CD14-positive monocyte (primary cell): ENCODE data around the gene CD79B. TPM values are rescaled to one million over a fixed set of nuclear protein-coding genes. Genes with fewer than 3 reads are reported as not detected.

Experiments used
- DNase-seq, 3 donors: peaks; one replicate each; pipeline ENCODE4 v3.0.0-alpha.2; 2011 to 2022
- H2AFZ ChIP-seq: 2 replicates; pipeline ENCODE4 v1.6.0; 2012; ENCODE audit warnings: mild to moderate bottlenecking, low read depth, low read length, inconsistent platforms; ENCODE audit not compliant: insufficient read depth, poor library complexity, severe bottlenecking
- H3K27ac ChIP-seq, 2 donors: 1 replicate in 1 of 2; 2 replicates in 1 of 2; pipeline ENCODE4 v1.5.1; 2012 to 2013; ENCODE audit warnings: low read length in 2 of 2, control low read depth in 1 of 2, inconsistent platforms in 1 of 2, low read depth in 1 of 2, mild to moderate bottlenecking in 1 of 2
- H3K27me3 ChIP-seq, 2 donors: one replicate each; pipeline versions ENCODE4 v1.6.0 to v1.6.1; 2011 to 2013; ENCODE audit warnings: low read length in 2 of 2; ENCODE audit not compliant: control insufficient read depth in 2 of 2, insufficient read depth in 2 of 2
- H3K36me3 ChIP-seq, 2 donors: replicated peaks in 1 of 2; 1 replicate in 1 of 2; 2 replicates in 1 of 2; pipeline versions ENCODE4 v1.5.1 to v1.6.1; 2012 to 2013; ENCODE audit warnings: low read length in 2 of 2, control low read depth in 1 of 2, inconsistent platforms in 1 of 2, mild to moderate bottlenecking in 1 of 2; ENCODE audit not compliant: insufficient read depth in 2 of 2, control insufficient read depth in 1 of 2
- H3K4me1 ChIP-seq, 2 donors: 1 replicate in 1 of 2; 2 replicates in 1 of 2; pipeline versions ENCODE4 v1.5.1 to v1.6.1; 2012 to 2013; ENCODE audit warnings: low read length in 2 of 2, control low read depth in 1 of 2, inconsistent platforms in 1 of 2, mild to moderate bottlenecking in 1 of 2, moderate library complexity in 1 of 2; ENCODE audit not compliant: insufficient read depth in 2 of 2, control insufficient read depth in 1 of 2
- H3K4me2 ChIP-seq: replicated peaks from 2 replicates; pipeline ENCODE3; 2012; ENCODE audit warnings: low read length, moderate library complexity, mild to moderate bottlenecking; ENCODE audit not compliant: poor library complexity, severe bottlenecking; ENCODE audit errors: extremely low read depth
- H3K4me3 ChIP-seq, 3 experiments: fragments of 200-600 bp in 1 of 3; sonication (generic) in 1 of 3; replicated peaks in 1 of 3; 1 replicate in 2 of 3; 2 replicates in 1 of 3; pipeline ENCODE4 v1.5.1; 2011 to 2013; ENCODE audit warnings: low read length in 3 of 3, mild to moderate bottlenecking in 3 of 3, control low read depth in 2 of 3, low read depth in 2 of 3, inconsistent platforms in 1 of 3, moderate library complexity in 1 of 3
- H3K79me2 ChIP-seq: 2 replicates; pipeline ENCODE4 v1.6.0; 2012; ENCODE audit warnings: mild to moderate bottlenecking, control low read depth, inconsistent platforms, low read length, moderate library complexity; ENCODE audit not compliant: insufficient read depth
- H3K9ac ChIP-seq: 2 replicates; pipeline ENCODE4 v1.6.0; 2017; ENCODE audit warnings: low read length, mild to moderate bottlenecking; ENCODE audit not compliant: insufficient read depth, poor library complexity, severe bottlenecking
- H3K9me3 ChIP-seq, 2 donors: replicated peaks in 1 of 2; 1 replicate in 1 of 2; 2 replicates in 1 of 2; pipeline versions ENCODE4 v1.5.1 to v1.6.1; 2012 to 2013; ENCODE audit warnings: low read length in 2 of 2, control low read depth in 1 of 2; ENCODE audit not compliant: control insufficient read depth in 1 of 2, insufficient read depth in 1 of 2
- H4K20me1 ChIP-seq: 2 replicates; pipeline ENCODE4 v1.6.0; 2012; ENCODE audit warnings: mild to moderate bottlenecking, low read length, control low read depth, moderate library complexity; ENCODE audit not compliant: insufficient read depth
- H3K27ac Mint-ChIP-seq, 7 donors: one replicate each; pipeline ENCODE4 v1.8.0; 2020; ENCODE audit warnings: mild to moderate bottlenecking in 7 of 7, mixed read lengths in 7 of 7, moderate library complexity in 6 of 7, inconsistent platforms in 2 of 7
- H3K27me3 Mint-ChIP-seq, 3 donors: one replicate each; pipeline ENCODE4 v1.8.0; 2021 to 2022; ENCODE audit warnings: low read depth in 3 of 3, mild to moderate bottlenecking in 3 of 3, mixed read lengths in 3 of 3, moderate library complexity in 3 of 3, inconsistent platforms in 1 of 3
- H3K36me3 Mint-ChIP-seq, 2 donors: one replicate each; pipeline ENCODE4 v1.8.0; 2020; ENCODE audit warnings: mixed read lengths in 2 of 2, inconsistent platforms in 1 of 2, mild to moderate bottlenecking in 1 of 2
- H3K4me1 Mint-ChIP-seq: one replicate; pipeline ENCODE4 v1.8.0; 2020; ENCODE audit warnings: mild to moderate bottlenecking, mixed read lengths
- H3K4me3 Mint-ChIP-seq, 2 donors: one replicate each; pipeline ENCODE4 v1.8.0; 2020; ENCODE audit warnings: mild to moderate bottlenecking in 2 of 2, mixed read lengths in 2 of 2, moderate library complexity in 1 of 2
- H3K9me3 Mint-ChIP-seq, 7 donors: one replicate each; pipeline ENCODE4 v1.8.0; 2020 to 2022; ENCODE audit warnings: mixed read lengths in 7 of 7, mild to moderate bottlenecking in 6 of 7, moderate library complexity in 6 of 7, inconsistent platforms in 2 of 7
- WGBS: methylation state at CpG from one replicate; pipeline ENCODE4 v1.1.5; 2013; ENCODE audit warnings: missing lambda C conversion rate; ENCODE audit not compliant: insufficient coverage; 5-methylcytosine and 5-hydroxymethylcytosine counted together
- intact Hi-C, 2 donors: fragments of 100-400 bp; cut with micrococcal nuclease; formaldehyde crosslinking; loops; one replicate each; pipeline versions ENCODE4 v1.15.0 to v1.15.1; 2023
- polyA plus RNA-seq, 3 donors: library from polyadenylated mRNA; depleted of rRNA in 1 of 3; unstranded in 2 of 3; stranded (reverse) in 1 of 3; fragments of 300-500 nt in 2 of 3; fragments of >200 nt in 1 of 3; fragmentation: Illumina TruSeq in 2 of 3; gene quantifications; 1 replicate in 2 of 3; 2 replicates in 1 of 3; pipeline ENCODE4 v1.2.3, GENCODE V29; 2012 to 2021
- TF ChIP-seq, protein P1 (sequence below): fragments of 200-600 bp; IDR thresholded peaks from one replicate; pipeline ENCODE4 v1.8.0; 2022; ENCODE audit warnings: antibody characterized with exemption, mild to moderate bottlenecking

CD79B gene
- polyA plus RNA-seq, 3 donors: 19.6 to 21.8 (median 20.9) TPM

DNA sequence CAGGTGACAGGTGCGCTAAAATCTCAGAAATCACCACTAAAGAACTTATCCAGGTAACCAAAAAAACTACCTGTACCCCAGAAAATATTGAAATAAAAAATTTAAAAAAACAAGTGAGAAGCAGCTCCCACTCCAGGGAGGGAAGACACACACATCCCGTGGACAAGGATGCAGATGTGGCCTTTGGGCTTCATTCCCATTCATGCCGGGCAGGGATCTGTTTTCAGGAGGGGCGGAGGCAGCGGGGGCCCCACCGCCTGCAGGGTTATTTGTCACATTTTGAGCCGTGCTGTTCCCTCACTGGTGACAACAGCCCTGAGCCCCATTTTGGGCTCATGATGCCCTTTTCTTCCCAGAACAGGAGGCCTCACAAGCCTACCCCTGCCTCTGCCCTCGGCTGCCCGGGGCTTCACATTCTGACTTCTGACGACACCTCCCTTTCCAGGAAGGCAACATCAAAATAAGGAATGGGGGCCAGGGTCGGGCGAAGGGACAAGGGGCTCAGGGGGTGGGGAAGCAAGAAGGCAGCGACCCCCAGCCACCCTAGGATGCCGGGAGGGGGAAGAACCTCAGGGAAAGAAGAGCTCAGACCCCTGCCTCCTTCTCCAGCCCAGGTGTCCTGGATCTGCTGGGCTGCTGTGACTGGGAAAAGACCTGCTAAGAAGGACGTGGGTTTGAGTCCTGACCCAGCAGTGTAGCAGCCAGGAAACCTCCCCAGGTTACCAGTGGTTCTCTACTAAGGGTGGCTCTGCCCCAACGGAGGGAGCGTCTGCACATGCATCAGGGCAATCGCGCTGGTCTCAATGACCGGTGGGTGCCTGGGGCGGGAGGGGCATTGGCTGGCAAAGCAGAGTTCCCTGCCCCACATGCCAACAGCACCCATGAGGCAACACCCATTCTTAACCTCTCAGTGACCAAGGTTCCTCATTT, 2.3 kb upstream of the CD79B start:
- Histone ChIP-seq H2AFZ (peak overlapping the region; percentile 0), H3K9me3 (no peaks in the 10 kb centered on the region), H3K4me1 (peaks cover 30 to 37% of the 10 kb centered on the region in 2 donors), H3K9ac (no peak overlapping the region), H3K27me3 (no peaks in the 10 kb centered on the region), H3K36me3 (peaks cover 0 to 2% of the 10 kb centered on the region in 2 donors), H3K79me2 (no peaks in the 10 kb centered on the region), H3K4me2 (peak overlapping the region; percentile 2), H3K27ac (no peak overlapping the region), H4K20me1 (no peaks in the 10 kb centered on the region), H3K4me3 (no peak overlapping the region)
- peak overlapping the region in 1 of 7 donors; percentile 21 for H3K27ac Mint-ChIP-seq
- peaks cover 0 to 2% (median 0%) of the 10 kb centered on the region in 7 donors for H3K9me3 Mint-ChIP-seq
- H3K4me3 Mint-ChIP-seq: no peak overlapping the region
- TF ChIP-seq, protein P1, sequence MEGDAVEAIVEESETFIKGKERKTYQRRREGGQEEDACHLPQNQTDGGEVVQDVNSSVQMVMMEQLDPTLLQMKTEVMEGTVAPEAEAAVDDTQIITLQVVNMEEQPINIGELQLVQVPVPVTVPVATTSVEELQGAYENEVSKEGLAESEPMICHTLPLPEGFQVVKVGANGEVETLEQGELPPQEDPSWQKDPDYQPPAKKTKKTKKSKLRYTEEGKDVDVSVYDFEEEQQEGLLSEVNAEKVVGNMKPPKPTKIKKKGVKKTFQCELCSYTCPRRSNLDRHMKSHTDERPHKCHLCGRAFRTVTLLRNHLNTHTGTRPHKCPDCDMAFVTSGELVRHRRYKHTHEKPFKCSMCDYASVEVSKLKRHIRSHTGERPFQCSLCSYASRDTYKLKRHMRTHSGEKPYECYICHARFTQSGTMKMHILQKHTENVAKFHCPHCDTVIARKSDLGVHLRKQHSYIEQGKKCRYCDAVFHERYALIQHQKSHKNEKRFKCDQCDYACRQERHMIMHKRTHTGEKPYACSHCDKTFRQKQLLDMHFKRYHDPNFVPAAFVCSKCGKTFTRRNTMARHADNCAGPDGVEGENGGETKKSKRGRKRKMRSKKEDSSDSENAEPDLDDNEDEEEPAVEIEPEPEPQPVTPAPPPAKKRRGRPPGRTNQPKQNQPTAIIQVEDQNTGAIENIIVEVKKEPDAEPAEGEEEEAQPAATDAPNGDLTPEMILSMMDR: no peak
- WGBS: 91% methylated on average over 15 of the region's 21 CpGs
- H3K27me3 Mint-ChIP-seq: peaks cover 2 to 17% (median 8%) of the 10 kb centered on the region in 3 donors
- peak in 1 of 3 donors; percentile 26 for DNase-seq
- H3K4me1 Mint-ChIP-seq: peaks cover 39% of the 10 kb centered on the region
- intact Hi-C loops: no loop called here
- peaks cover 0 to 1% of the 10 kb centered on the region in 2 donors for H3K36me3 Mint-ChIP-seq

DNA sequence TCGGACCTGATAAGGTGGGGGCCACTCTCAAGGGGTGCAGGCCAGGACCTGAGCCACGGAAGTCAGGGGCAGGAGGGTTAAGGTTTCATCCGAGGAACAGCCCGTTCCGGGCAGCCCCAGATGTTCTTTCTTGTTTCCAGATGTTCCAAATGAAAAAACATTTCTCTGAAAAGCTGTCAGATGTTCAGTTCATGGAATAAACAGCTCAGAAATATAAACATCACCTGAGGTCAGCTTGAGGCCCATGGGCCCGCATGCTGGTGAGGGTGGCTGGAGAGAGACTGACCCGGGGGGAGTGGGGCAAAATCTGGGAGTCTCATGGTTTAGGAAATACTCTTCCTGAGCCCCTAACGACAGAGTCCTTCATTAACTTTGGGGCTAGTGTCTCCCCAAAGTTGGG, 1.5 kb upstream of the CD79B start:
- Mint-ChIP-seq H3K9me3 (peaks cover 0 to 2% (median 0%) of the 10 kb centered on the region in 7 donors), H3K4me1 (peaks cover 35% of the 10 kb centered on the region), H3K36me3 (peaks cover 4 to 5% of the 10 kb centered on the region in 2 donors), H3K27ac (peak overlapping the region in 1 of 7 donors; percentile 46), H3K4me3 (no peak overlapping the region), H3K27me3 (peaks cover 4 to 18% (median 9%) of the 10 kb centered on the region in 3 donors)
- no peak overlapping the region for H3K4me3 ChIP-seq
- H3K9ac ChIP-seq: no peak overlapping the region
- no peaks in the 10 kb centered on the region for H3K79me2 ChIP-seq
- no peaks in the 10 kb centered on the region for H3K27me3 ChIP-seq
- no peak overlapping the region for H3K4me2 ChIP-seq
- H4K20me1 ChIP-seq: no peaks in the 10 kb centered on the region
- H3K27ac ChIP-seq: no peak overlapping the region
- intact Hi-C loops: no loop called here
- peaks cover 0 to 8% of the 10 kb centered on the region in 2 donors for H3K36me3 ChIP-seq
- H3K9me3 ChIP-seq: no peaks in the 10 kb centered on the region
- peaks cover 30 to 37% of the 10 kb centered on the region in 2 donors for H3K4me1 ChIP-seq
- no peak overlapping the region for H2AFZ ChIP-seq
- TF ChIP-seq, protein P1: no peak
- 98% methylated on average over 6 of the region's 8 CpGs for WGBS
- no peak for DNase-seq
